HG03571 (cell line): ENCODE results near the gene DIS3L2.

Experiments
- ATAC-seq: cut with Tn5 transposase; IDR thresholded peaks from one replicate; pipeline ENCODE4 v1.9.1; 2021; ENCODE audit not compliant: unreplicated experiment

Gene DIS3L2

GRCh38 chr2:232340171-232340935 is 378.8 kb downstream of the DIS3L2 start:
- ATAC-seq: no peak

- no peak for ATAC-seq
These were observed 379.7 kb downstream of the DIS3L2 start for GRCh38 chr2:232341061-232341738.

- ATAC-seq: no peak
These were observed 380.2 kb downstream of the DIS3L2 start for GRCh38 chr2:232341739-232342126.

- ATAC-seq: no peak
These were observed 381.4 kb downstream of the DIS3L2 start for GRCh38 chr2:232342635-232343565.

GRCh38 chr2:232343821-232344220 is 382.3 kb downstream of the DIS3L2 start:
- ATAC-seq: no peak

- no peak for ATAC-seq
These were observed 383.7 kb downstream of the DIS3L2 start for GRCh38 chr2:232345251-232345650.

- ATAC-seq: no peak
These were observed 385.9 kb downstream of the DIS3L2 start for GRCh38 chr2:232347369-232347768.

GRCh38 chr2:232348936-232349335 is 387.4 kb downstream of the DIS3L2 start:
- no peak for ATAC-seq

GRCh38 chr2:232349546-232349945 is 388.0 kb downstream of the DIS3L2 start:
- no peak for ATAC-seq

- no peak for ATAC-seq
These were observed 388.6 kb downstream of the DIS3L2 start for GRCh38 chr2:232349946-232350635.

GRCh38 chr2:232350804-232351685 is 389.5 kb downstream of the DIS3L2 start:
- no peak for ATAC-seq

GRCh38 chr2:232351686-232352510 is 390.4 kb downstream of the DIS3L2 start:
- no peak for ATAC-seq

- no peak for ATAC-seq
These were observed 391.1 kb downstream of the DIS3L2 start for GRCh38 chr2:232352511-232353091.

- no peak for ATAC-seq
These were observed 391.6 kb downstream of the DIS3L2 start for GRCh38 chr2:232353096-232353495.

GRCh38 chr2:232353660-232354059 is 392.1 kb downstream of the DIS3L2 start:
- no peak for ATAC-seq

GRCh38 chr2:232354069-232354468 is 392.6 kb downstream of the DIS3L2 start:
- no peak for ATAC-seq

GRCh38 chr2:232361646-232362045 is 400.1 kb downstream of the DIS3L2 start:
- no peak for ATAC-seq

GRCh38 chr2:232362174-232362900 is 400.8 kb downstream of the DIS3L2 start:
- ATAC-seq: no peak
